H9 (cell line): ENCODE results near the gene FBXO24. TPM values are rescaled to one million over a fixed set of nuclear protein-coding genes. Genes with fewer than 3 reads are reported as not detected.

Experiments
- DNase-seq: peaks from one replicate; pipeline ENCODE4 v3.0.0-alpha.2; 2017
- H2AFZ ChIP-seq: one replicate; pipeline ENCODE4 v1.6.1; 2013; ENCODE audit warnings: mild to moderate bottlenecking, low read length, control low read depth, moderate library complexity
- H2AK5ac ChIP-seq: 2 replicates; pipeline ENCODE4 v1.6.1; 2013; ENCODE audit warnings: low read length, control low read depth, mixed read lengths; ENCODE audit not compliant: insufficient read length
- H2BK120ac ChIP-seq: one replicate; pipeline ENCODE4 v1.6.1; 2013; ENCODE audit warnings: low read depth, mild to moderate bottlenecking, low read length, control low read depth, inconsistent platforms; ENCODE audit not compliant: poor library complexity, severe bottlenecking
- H2BK12ac ChIP-seq: 2 replicates; pipeline ENCODE4 v1.6.1; 2013; ENCODE audit warnings: low read length, control low read depth, mixed read lengths, low read depth; ENCODE audit not compliant: insufficient read length
- H2BK15ac ChIP-seq: 2 replicates; pipeline ENCODE4 v1.6.1; 2013; ENCODE audit warnings: low read depth, low read length, control low read depth
- H2BK20ac ChIP-seq: one replicate; pipeline ENCODE4 v1.6.1; 2013; ENCODE audit warnings: low read depth, mild to moderate bottlenecking, low read length, control low read depth, inconsistent platforms; ENCODE audit not compliant: poor library complexity, severe bottlenecking
- H2BK5ac ChIP-seq: 2 replicates; pipeline ENCODE4 v1.6.1; 2013; ENCODE audit warnings: low read length, control low read depth, mixed read lengths; ENCODE audit not compliant: insufficient read length
- H3K14ac ChIP-seq: 2 replicates; pipeline ENCODE4 v1.6.1; 2013; ENCODE audit warnings: low read length, control low read depth; ENCODE audit not compliant: insufficient read depth
- H3K18ac ChIP-seq: 2 replicates; pipeline ENCODE4 v1.6.1; 2013; ENCODE audit warnings: low read depth, mild to moderate bottlenecking, mixed read lengths, low read length, control low read depth; ENCODE audit not compliant: insufficient read length
- H3K23ac ChIP-seq: 2 replicates; pipeline ENCODE4 v1.6.1; 2013; ENCODE audit warnings: low read length, control low read depth, mixed read lengths, low read depth; ENCODE audit not compliant: insufficient read length
- H3K23me2 ChIP-seq: 2 replicates; pipeline ENCODE4 v1.6.1; 2013; ENCODE audit warnings: low read depth, mild to moderate bottlenecking, mixed read lengths, low read length, control low read depth; ENCODE audit not compliant: insufficient read length, poor library complexity, severe bottlenecking
- H3K27ac ChIP-seq: 2 replicates; pipeline ENCODE4 v1.5.1; 2013; ENCODE audit warnings: low read length, control low read depth, mixed read lengths, low read depth; ENCODE audit not compliant: insufficient read length
- H3K27me3 ChIP-seq: 2 replicates; pipeline ENCODE4 v1.6.1; 2013; ENCODE audit warnings: low read length, control low read depth, inconsistent platforms; ENCODE audit not compliant: insufficient read depth
- H3K4ac ChIP-seq: 2 replicates; pipeline ENCODE4 v1.6.1; 2013; ENCODE audit warnings: low read depth, mild to moderate bottlenecking, control low read depth, inconsistent platforms, low read length, moderate library complexity
- H3K4me1 ChIP-seq: 2 replicates; pipeline ENCODE4 v1.6.1; 2013; ENCODE audit warnings: low read length, control low read depth, inconsistent platforms; ENCODE audit not compliant: insufficient read depth
- H3K4me2 ChIP-seq: 2 replicates; pipeline ENCODE4 v1.6.1; 2013; ENCODE audit warnings: low read length, control low read depth, mixed read lengths; ENCODE audit not compliant: insufficient read length, insufficient read depth
- H3K56ac ChIP-seq: 2 replicates; pipeline ENCODE4 v1.6.1; 2013; ENCODE audit warnings: low read depth, mild to moderate bottlenecking, mixed read lengths, low read length, control low read depth; ENCODE audit not compliant: insufficient read length
- H3K79me1 ChIP-seq: 2 replicates; pipeline ENCODE4 v1.6.1; 2013; ENCODE audit warnings: low read depth, mild to moderate bottlenecking, moderate library complexity, low read length, control low read depth, inconsistent platforms; ENCODE audit not compliant: insufficient read depth, poor library complexity, severe bottlenecking
- H3K79me2 ChIP-seq: 2 replicates; pipeline ENCODE4 v1.6.1; 2013; ENCODE audit warnings: low read length, control low read depth, inconsistent platforms; ENCODE audit not compliant: insufficient read depth
- H3K9ac ChIP-seq: 2 replicates; pipeline ENCODE4 v1.6.1; 2013; ENCODE audit warnings: low read length, control low read depth, mixed read lengths; ENCODE audit not compliant: insufficient read length; ENCODE audit errors: extremely low read depth
- H3K9me3 ChIP-seq: one replicate; pipeline ENCODE4 v1.6.1; 2013; ENCODE audit warnings: low read depth, low read length, inconsistent platforms; ENCODE audit not compliant: control insufficient read depth
- H3T11ph ChIP-seq: one replicate; pipeline ENCODE4 v1.6.1; 2013; ENCODE audit warnings: mild to moderate bottlenecking, low read length, control low read depth, inconsistent platforms
- H4K20me1 ChIP-seq: one replicate; pipeline ENCODE4 v1.6.1; 2013; ENCODE audit not compliant: control insufficient read depth, insufficient read length, insufficient read depth
- H4K5ac ChIP-seq: 2 replicates; pipeline ENCODE4 v1.6.1; 2013; ENCODE audit warnings: low read depth, mild to moderate bottlenecking, mixed read lengths, low read length, control low read depth; ENCODE audit not compliant: insufficient read length
- H4K8ac ChIP-seq: replicated peaks from 2 replicates; pipeline ENCODE4 v1.6.1; 2013; ENCODE audit warnings: low read length, control low read depth, mixed read lengths, low read depth; ENCODE audit not compliant: insufficient read length
- H4K91ac ChIP-seq: 2 replicates; pipeline ENCODE4 v1.6.1; 2013; ENCODE audit warnings: low read depth, mild to moderate bottlenecking, moderate library complexity, mixed read lengths, low read length, control low read depth; ENCODE audit not compliant: insufficient read length
- H3K27ac Mint-ChIP-seq, 3 experiments: 2 replicates in 2 of 3; 3 replicates in 1 of 3; pipeline ENCODE4 v1.8.0; 2020 to 2021; ENCODE audit warnings: mixed read lengths in 3 of 3, mild to moderate bottlenecking in 1 of 3, moderate library complexity in 1 of 3
- H3K27me3 Mint-ChIP-seq: 2 replicates; pipeline ENCODE4 v1.8.0; 2021; ENCODE audit warnings: low read depth, mild to moderate bottlenecking, moderate library complexity, mixed read lengths
- H3K36me3 Mint-ChIP-seq, 3 experiments: 2 replicates in 2 of 3; 3 replicates in 1 of 3; pipeline ENCODE4 v1.8.0; 2020 to 2021; ENCODE audit warnings: low read depth in 3 of 3, mixed read lengths in 3 of 3; ENCODE audit not compliant: insufficient read depth in 1 of 3
- H3K4me1 Mint-ChIP-seq, 2 experiments: 2 replicates each; pipeline ENCODE4 v1.8.0; 2020; ENCODE audit warnings: mixed read lengths in 2 of 2
- H3K4me3 Mint-ChIP-seq, 2 experiments: 2 replicates in 1 of 2; 3 replicates in 1 of 2; pipeline ENCODE4 v1.8.0; 2020 to 2021; ENCODE audit warnings: mild to moderate bottlenecking in 2 of 2, mixed read lengths in 2 of 2, moderate library complexity in 1 of 2
- H3K9me3 Mint-ChIP-seq, 2 experiments: 2 replicates in 1 of 2; 3 replicates in 1 of 2; pipeline ENCODE4 v1.8.0; 2020; ENCODE audit warnings: mild to moderate bottlenecking in 2 of 2, mixed read lengths in 2 of 2, moderate library complexity in 1 of 2
- WGBS: extraction: QIAGEN DNeasy Blood & Tissue Kit; methylation state at CpG from one replicate; pipeline ENCODE4 v1.1.7; 2013; ENCODE audit warnings: missing lambda C conversion rate, low lambda C conversion rate, mixed read lengths; ENCODE audit not compliant: insufficient read length; ENCODE audit errors: extremely low coverage; 5-methylcytosine and 5-hydroxymethylcytosine counted together
- total RNA-seq: library from RNA; stranded (reverse); gene quantifications from 2 replicates; pipeline ENCODE4 v1.2.1, GENCODE V29; 2021
- TF ChIP-seq, protein P1 (sequence below): fragments of 200-600 bp; sonication (generic); conservative IDR thresholded peaks from 3 replicates; pipeline ENCODE4 v1.8.0; 2021; ENCODE audit warnings: antibody characterized with exemption, mild to moderate bottlenecking

FBXO24 gene
- total RNA-seq, 1 experiment from 2014 or later: 0.85 TPM

DNA sequence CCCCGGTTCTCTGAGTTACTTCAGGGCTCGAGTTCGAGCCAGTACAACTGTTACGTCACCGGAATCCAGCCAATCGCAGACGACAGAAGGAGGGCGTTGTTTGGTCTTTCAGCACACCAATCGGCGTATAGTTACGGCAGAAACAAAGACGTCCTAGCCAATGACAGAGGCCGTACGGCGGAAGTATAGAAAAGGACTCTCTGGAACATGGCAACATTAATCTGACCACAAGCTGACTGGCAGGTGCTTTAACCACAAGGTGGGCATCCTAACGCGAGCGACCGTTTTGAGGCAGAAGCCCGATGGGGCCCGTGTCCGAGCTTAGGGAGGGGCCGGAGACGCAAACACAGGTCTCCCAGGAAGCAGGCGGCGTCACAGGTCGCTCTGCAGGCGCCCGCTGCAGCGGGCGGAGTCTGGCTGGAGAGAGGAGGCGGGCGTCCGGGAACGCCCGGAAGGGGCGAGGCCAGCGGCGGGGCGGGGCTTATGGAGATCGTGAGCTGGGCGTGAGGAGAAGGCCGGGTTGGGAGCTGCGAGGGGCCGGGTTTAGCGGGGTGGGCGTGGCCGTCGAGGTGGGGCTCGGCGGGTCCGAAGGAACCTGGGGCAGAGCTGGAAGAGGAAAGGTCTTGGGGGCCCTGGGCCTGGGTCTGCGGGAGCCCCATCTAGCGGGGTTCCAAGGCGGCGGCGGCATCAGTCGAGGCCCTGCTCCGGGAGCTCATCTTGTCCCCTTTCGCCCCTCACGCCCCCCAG lies 26.0 kb downstream of the FBXO24 start, which contains the start of gene MOSPD3:
MOSPD3 (plus strand) TSS at position 558 of the 747 bp plus-strand sequence. CDS start 252 bp downstream, outside the sequence.
- Histone ChIP-seq H2BK12ac (no peak within 1 kb of the TSS), H4K8ac (no peak within 1 kb of the TSS), H3K9me3 (no peaks in the 10 kb centered on the region), H3K4ac (no peak within 1 kb of the TSS), H4K5ac (no peak within 1 kb of the TSS), H3K4me2 (peak within 1 kb of the TSS; percentile 61), H3T11ph (no peak within 1 kb of the TSS), H3K23ac (no peak within 1 kb of the TSS), H3K18ac (peak within 1 kb of the TSS; percentile 98), H3K79me1 (no peaks in the 10 kb centered on the region), H3K79me2 (no peaks in the 10 kb centered on the region), H3K4me1 (no peaks in the 10 kb centered on the region), H3K56ac (no peak within 1 kb of the TSS), H3K27ac (peak within 1 kb of the TSS; percentile 28), H2BK20ac (peak within 1 kb of the TSS; percentile 49), H3K14ac (peak within 1 kb of the TSS; percentile 96), H3K9ac (peak within 1 kb of the TSS; percentile 79), H4K20me1 (no peaks in the 10 kb centered on the region), H3K27me3 (no peaks in the 10 kb centered on the region), H2BK15ac (no peak within 1 kb of the TSS), H4K91ac (no peak within 1 kb of the TSS), H3K23me2 (peaks cover 2% of the 10 kb centered on the region), H2BK5ac (peak within 1 kb of the TSS; percentile 74), H2AK5ac (no peak within 1 kb of the TSS), H2BK120ac (peak within 1 kb of the TSS; percentile 94), H2AFZ (peak within 1 kb of the TSS; percentile 83)
- Mint-ChIP-seq H3K4me1 (peaks cover 7 to 13% of the 10 kb centered on the region in 2 experiments), H3K27me3 (peaks cover 2% of the 10 kb centered on the region), H3K36me3 (peaks cover 0 to 15% (median 11%) of the 10 kb centered on the region in 3 experiments), H3K4me3 (peak within 1 kb of the TSS; percentile 93 to 97), H3K27ac (peak within 1 kb of the TSS; percentile 100), H3K9me3 (no peaks in the 10 kb centered on the region)
- WGBS: no CpG with 5 or more reads among the region's 61 CpGs
- peak; percentile 100 for DNase-seq
- TF ChIP-seq, protein P1, sequence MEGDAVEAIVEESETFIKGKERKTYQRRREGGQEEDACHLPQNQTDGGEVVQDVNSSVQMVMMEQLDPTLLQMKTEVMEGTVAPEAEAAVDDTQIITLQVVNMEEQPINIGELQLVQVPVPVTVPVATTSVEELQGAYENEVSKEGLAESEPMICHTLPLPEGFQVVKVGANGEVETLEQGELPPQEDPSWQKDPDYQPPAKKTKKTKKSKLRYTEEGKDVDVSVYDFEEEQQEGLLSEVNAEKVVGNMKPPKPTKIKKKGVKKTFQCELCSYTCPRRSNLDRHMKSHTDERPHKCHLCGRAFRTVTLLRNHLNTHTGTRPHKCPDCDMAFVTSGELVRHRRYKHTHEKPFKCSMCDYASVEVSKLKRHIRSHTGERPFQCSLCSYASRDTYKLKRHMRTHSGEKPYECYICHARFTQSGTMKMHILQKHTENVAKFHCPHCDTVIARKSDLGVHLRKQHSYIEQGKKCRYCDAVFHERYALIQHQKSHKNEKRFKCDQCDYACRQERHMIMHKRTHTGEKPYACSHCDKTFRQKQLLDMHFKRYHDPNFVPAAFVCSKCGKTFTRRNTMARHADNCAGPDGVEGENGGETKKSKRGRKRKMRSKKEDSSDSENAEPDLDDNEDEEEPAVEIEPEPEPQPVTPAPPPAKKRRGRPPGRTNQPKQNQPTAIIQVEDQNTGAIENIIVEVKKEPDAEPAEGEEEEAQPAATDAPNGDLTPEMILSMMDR: no peak
